GM21423 (cell line): ENCODE measurements around the gene STAP2.
"Not testable (repeated sequence)": the region's sequence is repeated elsewhere in the genome, so short reads cannot be mapped to it uniquely, and the experiment has no call there.

Experiments
- ATAC-seq: cut with Tn5 transposase; IDR thresholded peaks from one replicate; pipeline ENCODE4 v1.9.1; 2021; ENCODE audit warnings: mild to moderate bottlenecking, moderate library complexity; ENCODE audit not compliant: unreplicated experiment

Gene STAP2

GRCh38 chr19:4302243-4302640 lies 36.4 kb downstream of the STAP2 start, which contains the start of gene TMIGD2:
Gene TMIGD2, minus strand, starts transcription at chr19:4302389. Its CDS starts 4 bp downstream, at chr19:4302385.
- ATAC-seq: no peak

GRCh38 chr19:4301590-4302242 lies 36.9 kb downstream of the STAP2 start:
- no peak for ATAC-seq

GRCh38 chr19:4300589-4300988 lies 38.0 kb downstream of the STAP2 start:
- no peak for ATAC-seq

- ATAC-seq: no peak
Observed at GRCh38 chr19:4298810-4299550, 39.6 kb downstream of the STAP2 start.

- no peak for ATAC-seq
Observed at GRCh38 chr19:4297901-4298809, 40.5 kb downstream of the STAP2 start.

- no peak for ATAC-seq
Observed at GRCh38 chr19:4295972-4296771, 42.5 kb downstream of the STAP2 start.

GRCh38 chr19:4294389-4294788 lies 44.2 kb downstream of the STAP2 start:
- no peak for ATAC-seq

- ATAC-seq: no peak
Observed at GRCh38 chr19:4292515-4292914, 46.1 kb downstream of the STAP2 start.

- ATAC-seq: no peak
Observed at GRCh38 chr19:4291184-4291732, 47.4 kb downstream of the STAP2 start.

- ATAC-seq: no peak
Observed at GRCh38 chr19:4288091-4288777, 50.4 kb downstream of the STAP2 start.

- ATAC-seq: not testable (repeated sequence)
Observed at GRCh38 chr19:4286141-4286540, 52.5 kb downstream of the STAP2 start.

GRCh38 chr19:4284974-4285373 lies 53.7 kb downstream of the STAP2 start:
- no peak for ATAC-seq

GRCh38 chr19:4284176-4284958 lies 54.3 kb downstream of the STAP2 start:
- no peak for ATAC-seq

GRCh38 chr19:4279530-4280422 lies 58.9 kb downstream of the STAP2 start:
- no peak for ATAC-seq

GRCh38 chr19:4279267-4279529 lies 59.4 kb downstream of the STAP2 start:
- no peak for ATAC-seq

- no peak for ATAC-seq
Observed at GRCh38 chr19:4278419-4279266, 60.0 kb downstream of the STAP2 start, which contains the start of gene SHD. Gene SHD, plus strand, starts transcription at chr19:4279266. Its CDS starts 798 bp downstream, at chr19:4280064.

GRCh38 chr19:4278010-4278409 lies 60.6 kb downstream of the STAP2 start:
- ATAC-seq: no peak
